RPMI7951 (cell line): Measurements from ENCODE around the gene PIEZO2. TPM values are rescaled to one million over a fixed set of nuclear protein-coding genes. Genes with fewer than 3 reads are reported as not detected.
"Not testable (repeated sequence)": the region's sequence is repeated elsewhere in the genome, so short reads cannot be mapped to it uniquely, and the experiment has no call there.

Experiments
- DNase-seq: peaks from one replicate; pipeline ENCODE4 v3.0.0-alpha.2; 2012; ENCODE audit warnings: low read depth
- total RNA-seq: library from RNA; depleted of rRNA; stranded (reverse); fragments of >200 nt; shearing (Covaris generic); gene quantifications from 2 replicates; pipeline ENCODE4 v1.2.3, GENCODE V29; 2014

The PIEZO2 gene
- total RNA-seq, 1 experiment from 2014 or later: 10.7 TPM

GRCh38 chr18:10928011-10928771 lies 221.2 kb downstream of the PIEZO2 start:
- no peak for DNase-seq

- DNase-seq: peak; percentile 79
Observed at GRCh38 chr18:10927286-10927992, 221.9 kb downstream of the PIEZO2 start.

- peak; percentile 89 for DNase-seq
Observed at GRCh38 chr18:10926621-10927161, 222.7 kb downstream of the PIEZO2 start.

- no peak for DNase-seq
Observed at GRCh38 chr18:10924290-10924689, 225.1 kb downstream of the PIEZO2 start.

GRCh38 chr18:10923551-10924070 lies 225.8 kb downstream of the PIEZO2 start:
- peak; percentile 56 for DNase-seq

- no peak for DNase-seq
Observed at GRCh38 chr18:10923141-10923540, 226.2 kb downstream of the PIEZO2 start.

- DNase-seq: not testable (repeated sequence)
Observed at GRCh38 chr18:10922712-10923111, 226.7 kb downstream of the PIEZO2 start.

- not testable (repeated sequence) for DNase-seq
Observed at GRCh38 chr18:10920309-10920708, 229.1 kb downstream of the PIEZO2 start.

GRCh38 chr18:10919851-10920250 lies 229.5 kb downstream of the PIEZO2 start:
- DNase-seq: no peak

- no peak for DNase-seq
Observed at GRCh38 chr18:10916865-10917264, 232.5 kb downstream of the PIEZO2 start.

- no peak for DNase-seq
Observed at GRCh38 chr18:10916387-10916786, 233.0 kb downstream of the PIEZO2 start.

- DNase-seq: not testable (repeated sequence)
Observed at GRCh38 chr18:10915748-10916147, 233.6 kb downstream of the PIEZO2 start.

GRCh38 chr18:10914610-10915009 lies 234.8 kb downstream of the PIEZO2 start:
- not testable (repeated sequence) for DNase-seq

GRCh38 chr18:10913919-10914318 lies 235.4 kb downstream of the PIEZO2 start:
- no peak for DNase-seq

GRCh38 chr18:10912790-10913545 lies 236.4 kb downstream of the PIEZO2 start:
- DNase-seq: peak; percentile 69

- DNase-seq: no peak
Observed at GRCh38 chr18:10909724-10910123, 239.6 kb downstream of the PIEZO2 start.

- no peak for DNase-seq
Observed at GRCh38 chr18:10908760-10909159, 240.6 kb downstream of the PIEZO2 start.

- DNase-seq: no peak
Observed at GRCh38 chr18:10907749-10908148, 241.6 kb downstream of the PIEZO2 start.

GRCh38 chr18:10901329-10901728 lies 248.0 kb downstream of the PIEZO2 start:
- no peak for DNase-seq

GRCh38 chr18:10900435-10900834 lies 248.9 kb downstream of the PIEZO2 start:
- DNase-seq: no peak

- DNase-seq: no peak
Observed at GRCh38 chr18:10899481-10899880, 249.9 kb downstream of the PIEZO2 start.
